IPS-NIHi11 (cell line): ENCODE data around the gene DDIT3.

ENCODE experiments used
- DNase-seq: peaks from one replicate; pipeline ENCODE4 v3.0.0; 2012; ENCODE audit warnings: mixed read lengths, low spot score

The DDIT3 gene

GRCh38 chr12:57547288-57548012 lies 27.1 kb upstream of the DDIT3 start:
- no peak for DNase-seq

- DNase-seq, result peak; percentile 98
These were observed 26.3 kb upstream of the DDIT3 start, which contains the start of gene DCTN2 for GRCh38 chr12:57546438-57547287. Gene DCTN2 (minus strand): TSS chr12:57547192. CDS start chr12:57547063, 129 bp downstream.

GRCh38 chr12:57545809-57546437 lies 25.6 kb upstream of the DDIT3 start:
- no peak for DNase-seq

GRCh38 chr12:57543581-57543980 lies 23.3 kb upstream of the DDIT3 start:
- DNase-seq, result no peak

GRCh38 chr12:57541717-57542116 lies 21.4 kb upstream of the DDIT3 start:
- DNase-seq, result no peak

GRCh38 chr12:57541001-57541400 lies 20.7 kb upstream of the DDIT3 start:
- DNase-seq, result no peak

GRCh38 chr12:57539134-57539768 lies 18.9 kb upstream of the DDIT3 start:
- no peak for DNase-seq

- no peak for DNase-seq
These were observed 16.3 kb upstream of the DDIT3 start for GRCh38 chr12:57536597-57536942.

GRCh38 chr12:57535764-57536596 lies 15.7 kb upstream of the DDIT3 start:
- no peak for DNase-seq

GRCh38 chr12:57534991-57535543 lies 14.8 kb upstream of the DDIT3 start:
- no peak for DNase-seq

GRCh38 chr12:57534250-57534649 lies 13.9 kb upstream of the DDIT3 start:
- DNase-seq, result no peak

- no peak for DNase-seq
These were observed 12.8 kb upstream of the DDIT3 start for GRCh38 chr12:57533108-57533507.

- no peak for DNase-seq
These were observed 11.5 kb upstream of the DDIT3 start for GRCh38 chr12:57531836-57532235.

GRCh38 chr12:57530396-57531142 lies 10.3 kb upstream of the DDIT3 start:
- no peak for DNase-seq

- DNase-seq, result no peak
These were observed 9.5 kb upstream of the DDIT3 start for GRCh38 chr12:57529831-57530230.

GRCh38 chr12:57528831-57529555 lies 8.7 kb upstream of the DDIT3 start:
- no peak for DNase-seq

GRCh38 chr12:57528176-57528575 lies 7.9 kb upstream of the DDIT3 start:
- no peak for DNase-seq

- DNase-seq, result no peak
These were observed 6.9 kb upstream of the DDIT3 start for GRCh38 chr12:57527184-57527583.

GRCh38 chr12:57526477-57527126 lies 6.3 kb upstream of the DDIT3 start:
- no peak for DNase-seq
